HCEC 1CT (cell line): ENCODE data around the gene DAB1.

Experiments
- DNase-seq: peaks from one replicate; pipeline ENCODE4 v3.0.0-alpha.2; 2017

Gene DAB1

GRCh38 chr1:56967900-56968832 is 455.7 kb downstream of the DAB1 start:
- DNase-seq = peak; percentile 29

GRCh38 chr1:56967355-56967754 is 456.5 kb downstream of the DAB1 start:
- DNase-seq = no peak

- DNase-seq = no peak
Measured at GRCh38 chr1:56966698-56966999, 457.2 kb downstream of the DAB1 start.

GRCh38 chr1:56965916-56966697 is 457.8 kb downstream of the DAB1 start, which contains the start of gene C8B:
Gene C8B (minus strand): TSS chr1:56966015. CDS start chr1:56965948, 67 bp downstream.
- DNase-seq = no peak

- no peak for DNase-seq
Measured at GRCh38 chr1:56965191-56965590, 458.7 kb downstream of the DAB1 start.

- DNase-seq = no peak
Measured at GRCh38 chr1:56964349-56965017, 459.4 kb downstream of the DAB1 start.

GRCh38 chr1:56963667-56964066 is 460.2 kb downstream of the DAB1 start:
- no peak for DNase-seq

GRCh38 chr1:56961426-56961825 is 462.4 kb downstream of the DAB1 start:
- DNase-seq = no peak

GRCh38 chr1:56958526-56958925 is 465.3 kb downstream of the DAB1 start:
- peak; percentile 13 for DNase-seq

GRCh38 chr1:56957931-56958330 is 465.9 kb downstream of the DAB1 start:
- DNase-seq = no peak

GRCh38 chr1:56954664-56955063 is 469.2 kb downstream of the DAB1 start:
- no peak for DNase-seq

GRCh38 chr1:56953386-56953785 is 470.5 kb downstream of the DAB1 start:
- DNase-seq = no peak

- DNase-seq = no peak
Measured at GRCh38 chr1:56952501-56952900, 471.4 kb downstream of the DAB1 start.

- DNase-seq = peak; percentile 32
Measured at GRCh38 chr1:56948403-56949023, 475.3 kb downstream of the DAB1 start.
